H1 (cell line): Measurements from ENCODE around the gene MPP2. TPM values are rescaled to one million over a fixed set of nuclear protein-coding genes. Genes with fewer than 3 reads are reported as not detected.

Source experiments
- CTCF ChIA-PET: fragments of 300-600 bp; sonication (Branson Sonifier 250); formaldehyde crosslinking; loops from one replicate; lab custom pipeline; 2021; ENCODE audit not compliant: partially characterized antibody; lab: Charles Lee
- POLR2A ChIA-PET: fragments of 300-600 bp; sonication (Branson Sonifier 250); formaldehyde crosslinking; loops from one replicate; lab custom pipeline; 2021; ENCODE audit warnings: inconsistent platforms; ENCODE audit not compliant: partially characterized antibody; lab: Charles Lee
- DNase-seq, 2 experiments: peaks; one replicate each; pipeline versions ENCODE4 v3.0.0 to v3.0.0-alpha.2; 2010 to 2022; ENCODE audit warnings: low spot score in 2 of 2, low read depth in 1 of 2, mixed read lengths in 1 of 2
- FAIRE-seq: peaks from 2 replicates; lab custom pipeline; 2011; peaks lifted over from hg19 to GRCh38; lab: Jason Lieb, UNC
- H2AFZ ChIP-seq: 2 replicates; pipeline ENCODE4 v1.8.1; 2012; ENCODE audit warnings: low read length, inconsistent platforms
- H2AK5ac ChIP-seq: 2 replicates; pipeline ENCODE4 v1.6.1; 2013; ENCODE audit warnings: low read depth, low read length
- H2BK120ac ChIP-seq: replicated peaks from 2 replicates; pipeline ENCODE3; 2013; ENCODE audit warnings: low read depth, low read length, inconsistent platforms
- H2BK12ac ChIP-seq: 2 replicates; pipeline ENCODE4 v1.6.1; 2013; ENCODE audit warnings: low read depth, low read length
- H2BK15ac ChIP-seq: 2 replicates; pipeline ENCODE4 v1.6.1; 2013; ENCODE audit warnings: low read length
- H2BK20ac ChIP-seq: 2 replicates; pipeline ENCODE4 v1.6.1; 2013; ENCODE audit warnings: low read length
- H2BK5ac ChIP-seq: 2 replicates; pipeline ENCODE4 v1.6.1; 2013; ENCODE audit warnings: low read depth, low read length
- H3K14ac ChIP-seq: 2 replicates; pipeline ENCODE4 v1.6.1; 2013; ENCODE audit warnings: inconsistent platforms; ENCODE audit not compliant: insufficient read length
- H3K18ac ChIP-seq: 2 replicates; pipeline ENCODE4 v1.6.1; 2013; ENCODE audit warnings: low read length; ENCODE audit errors: extremely low read depth
- H3K23ac ChIP-seq: 2 replicates; pipeline ENCODE4 v1.6.1; 2013; ENCODE audit warnings: inconsistent platforms; ENCODE audit not compliant: insufficient read length
- H3K23me2 ChIP-seq: 2 replicates; pipeline ENCODE4 v1.6.1; 2013; ENCODE audit warnings: low read depth, low read length
- H3K27ac ChIP-seq: 2 replicates; pipeline ENCODE4 v1.6.1; 2011; ENCODE audit warnings: low read depth, low read length, inconsistent platforms
- H3K27me3 ChIP-seq, 4 experiments: replicated peaks in 1 of 4; 1 replicate in 1 of 4; 2 replicates in 3 of 4; pipeline versions ENCODE4 v1.6.1 to v1.8.1; 2011 to 2013; ENCODE audit warnings: low read length in 3 of 4, mild to moderate bottlenecking in 3 of 4, inconsistent platforms in 2 of 4, mixed read lengths in 2 of 4, moderate library complexity in 1 of 4; ENCODE audit not compliant: control insufficient read depth in 3 of 4, insufficient read depth in 3 of 4; ENCODE audit errors: extremely low read depth in 1 of 4
- H3K36me3 ChIP-seq, 4 experiments: 2 replicates each; pipeline versions ENCODE4 v1.6.1 to v1.8.1; 2011 to 2013; ENCODE audit warnings: mild to moderate bottlenecking in 4 of 4, low read length in 3 of 4, moderate library complexity in 2 of 4, control low read depth in 1 of 4, inconsistent platforms in 1 of 4; ENCODE audit not compliant: insufficient read depth in 4 of 4, control insufficient read depth in 2 of 4
- H3K4ac ChIP-seq: replicated peaks from 2 replicates; pipeline ENCODE3; 2013; ENCODE audit warnings: low read length, low read depth, mixed read lengths, inconsistent platforms; ENCODE audit not compliant: insufficient read length
- H3K4me1 ChIP-seq, 4 experiments: replicated peaks in 1 of 4; 1 replicate in 1 of 4; 2 replicates in 3 of 4; pipeline versions ENCODE4 v1.6.1 to v1.8.1; 2011 to 2013; ENCODE audit warnings: low read length in 3 of 4, inconsistent platforms in 2 of 4, mixed read lengths in 1 of 4; ENCODE audit not compliant: insufficient read depth in 4 of 4, control insufficient read depth in 3 of 4
- H3K4me2 ChIP-seq, 2 experiments: 2 replicates each; pipeline versions ENCODE4 v1.6.1 to v1.8.1; 2011 to 2013; ENCODE audit warnings: low read depth in 2 of 2, low read length in 2 of 2, control low read depth in 1 of 2, inconsistent platforms in 1 of 2, mild to moderate bottlenecking in 1 of 2; ENCODE audit not compliant: insufficient read depth in 1 of 2
- H3K4me3 ChIP-seq, 4 experiments: fragments of 200-600, 300-600 bp in 1 of 4; sonication (generic), shearing (Covaris generic), sonication (Bioruptor Twin) in 1 of 4; 2 replicates each; pipeline versions ENCODE4 v1.5.1 to v1.8.1; 2011 to 2016; ENCODE audit warnings: low read length in 4 of 4, low read depth in 3 of 4, control low read depth in 2 of 4, inconsistent platforms in 2 of 4, mild to moderate bottlenecking in 2 of 4, mixed read lengths in 1 of 4, moderate library complexity in 1 of 4; ENCODE audit not compliant: insufficient read depth in 2 of 4; ENCODE audit errors: extremely low read depth in 1 of 4
- H3K56ac ChIP-seq: replicated peaks from 2 replicates; pipeline ENCODE3; 2013; ENCODE audit warnings: low read depth, mild to moderate bottlenecking, mixed read lengths, low read length, inconsistent platforms; ENCODE audit not compliant: insufficient read length
- H3K79me1 ChIP-seq: 2 replicates; pipeline ENCODE4 v1.6.1; 2013; ENCODE audit warnings: low read depth, low read length, control low read depth
- H3K79me2 ChIP-seq, 2 experiments: 2 replicates each; pipeline versions ENCODE4 v1.6.1 to v1.8.1; 2012 to 2013; ENCODE audit warnings: low read length in 2 of 2, mild to moderate bottlenecking in 2 of 2, inconsistent platforms in 1 of 2; ENCODE audit not compliant: insufficient read depth in 2 of 2, control insufficient read depth in 1 of 2
- H3K9ac ChIP-seq, 4 experiments: replicated peaks in 1 of 4; 1 replicate in 1 of 4; 2 replicates in 3 of 4; pipeline versions ENCODE4 v1.6.1 to v1.8.1; 2011 to 2013; ENCODE audit warnings: low read depth in 3 of 4, low read length in 3 of 4, control low read depth in 2 of 4, mild to moderate bottlenecking in 2 of 4, moderate library complexity in 2 of 4, inconsistent platforms in 1 of 4; ENCODE audit errors: extremely low read depth in 1 of 4
- H3K9me3 ChIP-seq, 2 experiments: 2 replicates each; pipeline versions ENCODE4 v1.6.1 to v1.8.1; 2012 to 2013; ENCODE audit warnings: mild to moderate bottlenecking in 2 of 2, moderate library complexity in 2 of 2, control low read depth in 1 of 2, inconsistent platforms in 1 of 2, low read depth in 1 of 2, low read length in 1 of 2, mixed read lengths in 1 of 2; ENCODE audit not compliant: insufficient read depth in 2 of 2
- H4K20me1 ChIP-seq, 2 experiments: replicated peaks in 1 of 2; 2 replicates each; pipeline versions ENCODE3 to v1.8.1; 2011 to 2013; ENCODE audit warnings: inconsistent platforms in 2 of 2, low read length in 2 of 2, mild to moderate bottlenecking in 1 of 2; ENCODE audit not compliant: insufficient read depth in 2 of 2, control insufficient read depth in 1 of 2
- H4K5ac ChIP-seq: 2 replicates; pipeline ENCODE4 v1.6.1; 2013; ENCODE audit warnings: low read length, low read depth, mixed read lengths, inconsistent platforms; ENCODE audit not compliant: insufficient read length
- H4K8ac ChIP-seq: 2 replicates; pipeline ENCODE4 v1.8.0; 2013; ENCODE audit warnings: mild to moderate bottlenecking, moderate library complexity, low read length, inconsistent platforms; ENCODE audit not compliant: insufficient read depth; ENCODE audit errors: extremely low read depth
- H4K91ac ChIP-seq: replicated peaks from 2 replicates; pipeline ENCODE3; 2013; ENCODE audit warnings: low read length, mixed read lengths, inconsistent platforms; ENCODE audit not compliant: insufficient read length
- BACH1 ChIP-seq: IDR thresholded peaks from 2 replicates; pipeline ENCODE4 v1.6.1; 2012; ENCODE audit warnings: low read length, improper control_type of control experiment
- CREB1 ChIP-seq: IDR thresholded peaks from 2 replicates; pipeline ENCODE4 v1.6.1; 2012; ENCODE audit warnings: inconsistent platforms
- KDM5A ChIP-seq: fragments of 200-600 bp; IDR thresholded peaks from 2 replicates; pipeline ENCODE4 v1.7.1; 2012; ENCODE audit warnings: mild to moderate bottlenecking, low read length, inconsistent platforms, mixed read lengths
- POLR2A ChIP-seq, 2 experiments: IDR thresholded peaks; 1 replicate in 1 of 2; 2 replicates in 1 of 2; pipeline ENCODE4 v1.6.1; 2011; ENCODE audit warnings: low read depth in 2 of 2, low read length in 2 of 2, mild to moderate bottlenecking in 2 of 2; ENCODE audit errors: control extremely low read depth in 1 of 2
- RAD21 ChIP-seq, 2 experiments: IDR thresholded peaks in 1 of 2; conservative IDR thresholded peaks in 1 of 2; 2 replicates each; pipeline ENCODE4 v1.6.1; 2011; ENCODE audit warnings: low read depth in 2 of 2, low read length in 2 of 2, improper control_type of control experiment in 1 of 2, inconsistent platforms in 1 of 2, mild to moderate bottlenecking in 1 of 2, moderate library complexity in 1 of 2
- SIX5 ChIP-seq: IDR thresholded peaks from 2 replicates; pipeline ENCODE4 v1.6.1; 2011; ENCODE audit warnings: mild to moderate bottlenecking, low read depth, low read length
- SRF ChIP-seq: IDR thresholded peaks from 2 replicates; pipeline ENCODE4 v1.6.1; 2011; ENCODE audit warnings: mild to moderate bottlenecking, low read depth, low read length, moderate library complexity
- TAF1 ChIP-seq: IDR thresholded peaks from 2 replicates; pipeline ENCODE4 v1.6.1; 2011; ENCODE audit warnings: mild to moderate bottlenecking, low read depth, low read length
- TEAD4 ChIP-seq: IDR thresholded peaks from 2 replicates; pipeline ENCODE4 v1.6.1; 2012; ENCODE audit warnings: low read depth, low read length, inconsistent platforms, mixed read lengths
- YY1 ChIP-seq: IDR thresholded peaks from 2 replicates; pipeline ENCODE4 v1.6.1; 2011; ENCODE audit warnings: low read depth, mild to moderate bottlenecking, low read length
- WGBS, 2 experiments: shearing (Covaris generic) in 1 of 2; methylation state at CpG; one replicate each; pipeline versions ENCODE4 v1.1.6 to v1.1.7; 2013 to 2015; ENCODE audit warnings: low lambda C conversion rate in 2 of 2, mixed read lengths in 2 of 2, inconsistent platforms in 1 of 2, low coverage in 1 of 2, missing lambda C conversion rate in 1 of 2; ENCODE audit not compliant: insufficient replicate concordance in 2 of 2, insufficient coverage in 1 of 2, insufficient read length in 1 of 2; ENCODE audit errors: extremely low coverage in 1 of 2, missing lambda C conversion rate in 1 of 2; 5-methylcytosine and 5-hydroxymethylcytosine counted together
- polyA plus RNA-seq, 7 experiments: library from polyadenylated mRNA; depleted of rRNA in 3 of 7; stranded (reverse) in 5 of 7; unstranded in 2 of 7; fragments of >200 nt in 5 of 7; fragments of 200-250 nt in 2 of 7; gene quantifications; 1 replicate in 5 of 7; 2 replicates in 1 of 7; 4 replicates in 1 of 7; pipeline versions ENCODE4 v1.2.1 to v1.2.3, GENCODE V29; 2011 to 2013; ENCODE audit warnings: missing spikeins in 2 of 7, mixed read lengths in 2 of 7
- total RNA-seq: library from RNA; stranded (reverse); fragmentation: NEBNext Ultra II Directional; extraction: Animal tissue kit (Norgen Biotek cat#: 25700); gene quantifications from 2 replicates; pipeline ENCODE4 v1.2.1, GENCODE V29; 2021
- TF ChIP-seq, protein P1 (sequence below): IDR thresholded peaks from 2 replicates; pipeline ENCODE4 v1.6.1; 2011; ENCODE audit warnings: low read length, improper control_type of control experiment

MPP2 gene
- total and polyA plus RNA-seq, 2 of the 8 experiments (the other 6 are each of a cell fraction or from before 2014, with no cell fraction given) = 30.9 to 34.1 TPM

DNA sequence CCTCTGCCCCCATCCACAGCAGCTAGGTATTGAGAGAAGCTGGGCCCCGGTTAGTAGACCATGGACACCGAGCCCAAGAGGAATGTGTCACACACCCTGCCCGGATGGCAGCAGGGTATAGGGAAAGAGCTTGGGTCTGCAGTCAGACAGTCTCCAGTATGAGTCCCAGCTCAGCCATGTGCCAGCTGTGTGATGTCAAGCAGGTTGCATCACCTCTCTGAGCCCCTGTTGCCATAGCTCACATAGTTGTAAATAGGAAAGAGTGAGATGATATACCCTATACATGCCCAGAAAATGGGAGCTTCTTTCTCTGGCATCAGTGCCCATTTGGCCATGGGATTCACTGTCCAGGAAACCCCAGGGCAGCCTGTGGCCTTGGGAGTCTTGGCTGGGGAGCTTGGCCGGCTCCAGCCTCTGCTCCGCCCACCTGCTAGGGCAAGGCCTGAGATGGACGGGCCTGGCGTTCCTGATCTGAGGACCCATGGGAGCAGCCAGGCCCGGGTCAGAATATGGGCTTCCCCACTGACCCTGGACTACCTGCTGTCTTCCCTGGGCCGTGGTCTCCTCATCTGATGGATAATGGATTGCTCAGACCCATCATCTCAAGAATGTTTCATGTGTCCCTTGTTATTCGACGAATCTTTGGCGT, 47.1 kb downstream of the MPP2 start:
- Histone ChIP-seq H2AFZ (no peak overlapping the region), H2BK12ac (no peak overlapping the region), H3K9me3 (no peaks in the 10 kb centered on the region), H3K27me3 (no peaks in the 10 kb centered on the region), H3K4me3 (no peak overlapping the region), H3K14ac (no peak overlapping the region), H3K18ac (no peak overlapping the region), H3K23ac (no peak overlapping the region), H3K4me2 (no peak overlapping the region), H2BK20ac (no peak overlapping the region), H3K27ac (no peak overlapping the region), H3K4me1 (peaks cover 0 to 4% (median under 1%) of the 10 kb centered on the region in 4 experiments; a peak in 3 of 7 replicates), H3K79me2 (no peaks in the 10 kb centered on the region), H3K4ac (no peak overlapping the region), H4K20me1 (no peaks in the 10 kb centered on the region), H2BK5ac (no peak overlapping the region), H2AK5ac (no peak overlapping the region), H4K8ac (no peak overlapping the region), H3K56ac (no peak overlapping the region), H2BK120ac (no peak overlapping the region), H3K79me1 (no peaks in the 10 kb centered on the region), H3K23me2 (no peaks in the 10 kb centered on the region), H4K5ac (no peak overlapping the region), H3K36me3 (no peaks in the 10 kb centered on the region), H4K91ac (no peak overlapping the region), H3K9ac (no peak overlapping the region), H2BK15ac (no peak overlapping the region)
- ChIA-PET POLR2A (no interaction called here), CTCF (interaction anchor here (0.6 to 6.0 kb wide), 7 partner anchors 9 to 516 kb away, joined by 3 to 30 read pairs (median 4); partner anchors contain the start of gene CD300LG)
- DNase-seq (no peak), FAIRE-seq (no peak)
- WGBS, 2 experiments = 88% methylated on average over 12 of the region's 12 CpGs; no CpG with 5 or more reads in 1 of the 2 experiments
- no peak for TF ChIP-seq SRF
- TF ChIP-seq CREB1 = no peak
- no peak for TF ChIP-seq KDM5A
- TF ChIP-seq SIX5 = no peak
- TF ChIP-seq, protein P1, sequence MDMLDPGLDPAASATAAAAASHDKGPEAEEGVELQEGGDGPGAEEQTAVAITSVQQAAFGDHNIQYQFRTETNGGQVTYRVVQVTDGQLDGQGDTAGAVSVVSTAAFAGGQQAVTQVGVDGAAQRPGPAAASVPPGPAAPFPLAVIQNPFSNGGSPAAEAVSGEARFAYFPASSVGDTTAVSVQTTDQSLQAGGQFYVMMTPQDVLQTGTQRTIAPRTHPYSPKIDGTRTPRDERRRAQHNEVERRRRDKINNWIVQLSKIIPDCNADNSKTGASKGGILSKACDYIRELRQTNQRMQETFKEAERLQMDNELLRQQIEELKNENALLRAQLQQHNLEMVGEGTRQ = no peak
- TF ChIP-seq BACH1 = no peak
- TF ChIP-seq YY1 = no peak
- no peak for TF ChIP-seq TEAD4
- TF ChIP-seq POLR2A (IDR thresholded peaks at IDR 0.05; ENCODE audit: control extremely low read depth in 1 of 2, low read depth in 2 of 2, low read length in 2 of 2) = no peak
- no peak for TF ChIP-seq TAF1
- no peak for TF ChIP-seq RAD21 (IDR thresholded peaks at IDR 0.05 in 1 of 2, conservative IDR thresholded peaks at IDR 0.05 in 1 of 2; ENCODE audit: low read depth in 2 of 2, low read length in 2 of 2)
